ENCODE data around the gene RAB22A. TPM values are rescaled to one million over a fixed set of nuclear protein-coding genes. Genes with fewer than 3 reads are reported as not detected.
"Not testable (repeated sequence)": the region's sequence is repeated elsewhere in the genome, so short reads cannot be mapped to it uniquely, and the experiment has no call there.

The RAB22A gene
- polyA plus RNA-seq, 10 donors = 12.5 to 18.4 (median 15.2) TPM

DNA sequence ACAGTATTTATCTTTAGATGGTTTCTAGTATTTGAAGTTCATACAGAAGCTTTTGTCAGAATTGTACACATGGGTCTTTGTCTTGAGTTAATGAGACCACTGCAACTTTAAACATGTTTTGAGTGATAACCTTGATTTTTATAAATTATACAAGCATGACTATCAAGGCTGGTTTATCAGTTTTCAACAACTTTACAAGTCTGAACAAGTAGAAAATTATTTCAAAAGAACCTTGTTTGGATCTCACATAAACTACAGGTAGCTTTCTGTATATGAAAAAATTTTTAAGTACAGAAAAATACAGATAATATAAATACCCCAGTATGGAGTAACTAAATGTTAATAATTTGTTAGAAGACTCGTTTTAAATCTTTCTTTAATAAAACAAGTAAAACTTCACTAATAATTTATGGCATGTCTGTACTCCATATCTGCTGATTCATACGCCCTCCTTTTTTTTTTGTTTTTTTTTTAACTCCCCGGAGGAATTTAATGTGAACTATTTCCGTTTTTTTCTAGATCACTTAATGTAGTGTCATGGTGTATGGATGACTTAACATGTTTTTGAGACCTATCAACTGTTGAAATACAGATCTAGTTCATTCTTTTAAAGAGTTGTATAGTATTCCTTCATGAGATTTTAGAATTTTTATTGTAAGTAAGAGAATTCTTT, 97.8 kb downstream of the RAB22A start:
- DNase-seq = no peak

- DNase-seq = no peak
These were observed 98.5 kb downstream of the RAB22A start for GRCh38 chr20:58407966-58408557.

DNA sequence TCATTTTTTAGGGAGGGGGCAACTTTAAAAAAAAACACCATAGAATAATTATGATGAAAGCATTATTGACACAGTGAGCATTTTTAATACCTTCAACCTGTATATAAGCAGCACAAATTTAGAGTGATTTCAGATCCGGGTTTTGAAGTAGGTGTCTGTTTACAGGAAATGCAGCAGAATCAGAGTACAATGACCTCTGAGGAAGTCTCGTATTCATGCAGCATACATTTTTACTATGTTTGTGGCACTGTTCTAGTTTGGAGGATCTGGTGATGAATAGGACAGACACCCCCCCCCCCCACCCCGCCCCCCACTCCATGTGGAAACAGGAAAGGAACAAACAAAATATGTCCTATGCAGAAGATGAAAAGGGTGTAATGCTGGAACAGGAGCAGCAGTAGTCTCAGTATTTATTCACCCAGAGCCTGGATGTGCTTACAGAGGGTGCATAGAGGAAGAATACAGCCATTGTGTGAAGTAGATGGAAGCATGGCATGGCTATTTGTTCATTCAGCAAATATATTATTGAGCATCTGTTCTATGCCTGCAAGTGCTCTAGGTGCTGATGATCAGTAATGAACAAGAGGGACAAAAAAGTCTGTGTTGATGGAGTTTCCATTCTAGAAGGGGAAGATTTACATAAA, 99.2 kb downstream of the RAB22A start:
- DNase-seq = no peak

- not testable (repeated sequence) for DNase-seq
These were observed 104.7 kb downstream of the RAB22A start for GRCh38 chr20:58414216-58414615.

GRCh38 chr20:58414786-58415185, 105.3 kb downstream of the RAB22A start:
- DNase-seq = not testable (repeated sequence)

GRCh38 chr20:58416057-58416456, 106.5 kb downstream of the RAB22A start:
- no peak for DNase-seq

GRCh38 chr20:58416835-58417234, 107.3 kb downstream of the RAB22A start:
- DNase-seq = no peak

Other genes with a start within 250 kb of the RAB22A start
- not detected for gene ANKRD60, start 81.1 kb upstream of the RAB22A start, polyA plus RNA-seq (ENCODE audit: insufficient read length in 10 of 10)
- 10 to 100 TPM; 45.6 to 65.1 (median 51.4) TPM for gene VAPB, start 79.5 kb downstream of the RAB22A start, polyA plus RNA-seq (ENCODE audit: insufficient read length in 10 of 10)
- 10 to 100 TPM in 3 of 10 donors, 1 to 10 TPM in 7; 6.1 to 13.9 (median 8.7) TPM for gene APCDD1L, start 205.7 kb downstream of the RAB22A start, polyA plus RNA-seq (ENCODE audit: insufficient read length in 10 of 10)

Data from muscle of back (tissue), 11 donors.